Right forelimb (tissue), 1 donor: ENCODE results near the gene ZNF710.

Experiments
- DNase-seq: peaks from one replicate; pipeline ENCODE4 v3.0.0-alpha.2; 2018

ZNF710 gene

GRCh38 chr15:90042356-90042755 is 41.2 kb downstream of the ZNF710 start:
- DNase-seq = no peak

DNA sequence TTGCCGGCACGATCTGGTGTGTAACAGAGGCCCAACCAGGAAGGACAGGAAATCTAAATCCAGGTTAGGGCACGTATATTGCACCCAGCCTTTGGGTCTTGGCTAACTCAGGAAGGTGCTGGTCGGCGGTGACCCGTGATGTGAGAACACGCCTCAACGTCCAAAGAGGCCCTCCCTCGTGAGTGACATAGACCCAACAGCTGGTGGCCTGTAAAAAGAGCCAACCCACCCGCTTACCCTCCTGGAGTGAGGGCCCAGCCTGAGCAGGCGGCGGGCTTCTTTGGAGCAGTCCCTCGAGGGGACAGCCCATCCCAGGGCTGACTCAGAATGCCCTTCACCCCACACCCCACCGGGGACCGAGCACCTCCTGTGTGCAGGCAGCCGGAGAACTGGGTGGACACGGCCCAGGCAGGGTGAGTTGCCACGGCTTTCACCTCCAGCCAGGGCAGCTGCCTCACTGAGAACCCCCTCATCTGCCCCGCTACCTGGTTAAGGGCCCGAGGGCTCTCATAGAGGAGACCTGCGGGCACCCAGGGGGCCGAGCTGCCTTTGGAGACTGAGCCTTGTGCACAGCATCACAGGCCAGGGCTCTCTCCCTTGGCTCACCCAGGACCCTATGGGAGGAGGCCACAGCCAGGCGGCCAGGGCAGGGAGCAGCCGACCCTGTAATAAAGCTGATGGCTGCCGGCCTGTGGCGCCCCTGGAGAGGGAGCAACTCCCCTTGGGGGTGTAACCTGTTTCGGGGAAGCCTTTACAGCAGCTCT is 41.8 kb downstream of the ZNF710 start:
- no peak for DNase-seq

- no peak for DNase-seq
Observed at GRCh38 chr15:90043530-90044010, 42.4 kb downstream of the ZNF710 start.

DNA sequence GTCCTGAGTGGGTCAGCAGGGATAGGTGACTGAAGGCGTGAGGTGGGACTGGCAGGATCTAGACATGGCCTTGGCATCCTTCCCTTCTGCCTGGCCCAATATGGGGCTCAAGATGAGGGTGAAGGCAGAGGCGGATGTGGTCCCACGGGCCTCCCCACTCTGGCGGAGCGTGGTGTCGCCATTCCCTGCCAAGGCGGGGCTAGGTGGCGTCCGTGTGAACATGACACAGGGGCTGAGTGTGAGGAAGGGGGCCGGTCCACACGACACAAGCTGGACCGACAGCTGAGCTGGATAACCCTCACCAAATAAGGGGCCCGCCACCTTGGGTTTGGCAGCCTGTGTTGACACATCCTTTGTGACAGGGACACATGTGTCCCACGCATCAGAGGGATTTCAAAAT is 43.1 kb downstream of the ZNF710 start:
- DNase-seq = no peak

- no peak for DNase-seq
Observed at GRCh38 chr15:90044916-90045371, 43.8 kb downstream of the ZNF710 start.

DNA sequence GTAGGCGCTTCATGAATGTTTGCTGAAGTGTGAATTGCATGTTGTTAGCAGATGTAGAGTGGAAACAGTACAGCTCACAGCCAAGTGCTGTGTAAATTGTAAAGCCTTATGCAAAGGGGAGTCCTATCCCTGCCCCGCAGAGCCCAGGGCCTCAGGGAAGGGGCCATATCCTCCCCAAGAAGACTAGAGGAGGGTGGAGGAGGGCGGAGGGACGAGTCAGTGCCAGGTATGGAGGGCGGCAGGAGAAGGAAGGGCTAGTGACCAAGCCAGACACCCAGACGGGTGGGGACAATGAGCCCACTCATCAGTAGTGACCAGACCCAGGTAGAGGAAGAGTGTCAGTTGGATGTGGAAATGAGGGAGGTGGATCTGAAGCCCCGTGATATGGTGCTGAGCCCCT is 45.2 kb downstream of the ZNF710 start:
- no peak for DNase-seq

DNA sequence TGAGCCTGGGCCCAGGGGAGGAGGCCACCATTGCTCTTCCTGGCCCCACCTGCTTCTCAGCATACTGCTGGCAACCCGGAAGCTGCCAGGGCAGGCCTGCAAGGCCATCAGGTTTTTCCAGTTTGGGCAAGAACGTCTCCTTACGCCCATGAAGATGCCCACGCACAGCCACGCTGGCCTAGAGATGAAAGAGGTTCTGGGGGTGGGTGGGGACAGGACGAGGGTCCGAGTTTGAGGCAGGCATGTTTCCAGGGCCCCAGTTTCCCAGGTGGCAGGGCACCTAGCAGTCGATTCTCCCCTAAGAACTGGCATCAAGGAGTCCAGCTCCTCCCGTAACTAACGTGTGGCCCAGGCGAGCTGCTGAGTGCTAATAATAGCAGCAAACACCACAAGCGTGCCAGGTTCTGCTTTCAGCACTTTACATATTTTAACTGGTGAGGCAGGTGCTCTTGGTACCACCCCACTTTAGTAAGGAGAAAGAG is 45.8 kb downstream of the ZNF710 start:
- DNase-seq = no peak

DNA sequence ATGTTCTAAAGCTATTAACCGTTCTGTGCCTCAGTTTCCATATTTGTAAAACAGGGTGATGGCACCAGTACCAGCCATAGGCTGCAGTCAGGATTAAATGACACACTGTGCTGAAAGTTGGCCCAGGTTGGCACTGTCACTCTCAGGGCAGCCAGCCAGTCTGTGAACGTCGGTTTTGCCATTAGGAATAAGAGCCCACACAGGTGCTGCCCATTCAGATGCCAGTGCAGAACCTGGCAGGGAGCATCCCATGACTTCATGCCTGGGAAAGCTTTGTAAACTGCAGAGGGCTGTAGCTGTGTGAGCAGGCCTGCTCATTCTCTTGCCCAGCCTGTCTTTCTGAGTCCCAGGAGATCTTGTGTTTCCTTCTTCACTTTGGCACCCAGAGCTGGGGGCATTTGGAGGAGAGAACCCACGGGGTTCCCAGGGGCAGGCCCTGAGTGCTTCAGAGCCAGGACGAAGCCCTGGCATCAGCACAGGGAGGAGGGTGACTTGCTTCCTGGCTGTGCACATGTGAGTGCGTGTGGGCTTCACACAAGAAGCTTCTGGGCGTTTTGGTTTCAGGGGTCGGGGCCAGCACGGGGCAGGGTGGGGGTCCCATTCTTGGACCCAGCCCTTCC is 46.9 kb downstream of the ZNF710 start:
- no peak for DNase-seq

DNA sequence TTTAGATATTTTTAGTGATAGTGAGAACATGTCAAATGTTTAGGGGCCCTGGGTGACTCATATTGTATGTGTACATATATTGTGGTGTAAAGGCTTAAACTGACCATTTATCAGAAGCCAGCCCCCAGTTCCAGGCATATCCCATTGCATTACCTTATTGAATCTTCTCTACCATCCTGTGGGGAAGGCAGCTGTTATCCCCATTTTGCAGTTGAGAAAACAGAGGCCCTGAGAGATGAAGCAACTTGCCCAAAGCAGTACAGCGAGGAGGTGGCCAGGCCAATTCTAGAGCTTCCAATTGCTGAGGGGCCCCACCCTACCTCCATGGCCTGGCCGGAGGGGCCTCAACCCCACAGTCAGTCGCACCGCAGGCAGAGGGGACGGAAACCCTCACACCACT is 47.9 kb downstream of the ZNF710 start:
- no peak for DNase-seq

GRCh38 chr15:90049666-90050604 is 48.8 kb downstream of the ZNF710 start:
- DNase-seq = no peak

- DNase-seq = no peak
Observed at GRCh38 chr15:90051874-90052273, 50.8 kb downstream of the ZNF710 start.

GRCh38 chr15:90053685-90054466 is 52.8 kb downstream of the ZNF710 start:
- DNase-seq = no peak

DNA sequence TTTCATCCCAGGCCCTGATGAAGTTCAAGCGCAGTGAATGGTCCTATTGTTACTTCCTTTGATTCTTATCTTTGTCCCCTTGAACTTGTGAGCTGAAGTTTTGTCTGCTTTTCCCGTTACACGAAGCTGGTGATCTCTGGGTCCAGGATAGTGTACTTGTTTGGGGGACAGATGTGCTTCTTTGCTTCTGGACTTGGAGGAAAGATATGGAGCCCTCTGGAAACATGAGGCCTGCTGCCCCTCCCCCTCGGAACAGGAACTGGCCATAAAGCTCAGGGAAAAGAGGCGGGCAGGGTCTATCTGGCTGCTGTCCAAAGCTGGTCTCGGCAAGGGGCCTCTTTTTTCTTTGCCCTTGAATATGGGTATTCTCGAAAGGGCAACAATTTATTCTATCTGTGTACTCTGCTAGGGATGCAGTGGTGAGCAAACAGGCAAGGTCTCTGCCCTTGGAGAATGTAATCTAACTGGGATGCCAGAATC is 53.5 kb downstream of the ZNF710 start:
- DNase-seq = no peak

DNA sequence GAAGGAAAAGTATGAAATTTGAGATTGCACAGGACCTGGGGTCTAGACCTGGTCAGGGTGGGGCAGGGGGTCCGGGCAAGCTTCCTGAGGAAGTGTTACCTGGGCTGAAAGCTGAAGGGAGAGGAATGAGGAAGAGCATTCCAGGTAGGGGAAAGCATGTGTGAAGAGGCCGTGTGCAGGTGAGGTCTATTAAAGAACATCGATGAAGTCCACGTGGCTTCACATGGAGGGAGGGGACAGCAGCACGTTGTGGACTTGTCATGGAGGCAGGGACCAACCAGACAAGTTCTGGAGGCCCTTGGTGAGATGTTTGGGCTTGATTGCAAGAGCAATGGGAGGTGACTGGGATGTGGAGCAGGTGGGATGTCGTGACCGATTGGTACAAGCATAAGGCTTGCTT is 54.1 kb downstream of the ZNF710 start:
- no peak for DNase-seq

DNA sequence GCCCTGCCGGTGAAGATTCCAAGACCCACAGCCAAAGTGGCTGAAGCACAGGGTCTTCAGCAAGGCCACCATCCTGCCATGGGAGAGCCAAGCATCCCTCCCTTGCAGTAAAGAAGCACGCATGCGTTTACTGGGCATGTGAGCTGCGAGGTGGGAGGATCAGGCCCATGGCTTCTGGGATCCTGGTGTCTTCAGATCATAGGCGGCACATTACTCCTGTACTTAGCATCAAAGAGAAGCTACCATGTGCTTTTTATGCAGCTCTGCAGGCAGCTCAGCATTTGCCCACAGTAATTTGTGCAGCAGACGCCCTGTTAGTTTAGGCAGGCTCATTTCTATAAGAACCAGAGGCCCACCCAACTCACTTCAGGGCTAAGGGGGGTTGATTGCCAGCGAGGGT is 55.4 kb downstream of the ZNF710 start:
- no peak for DNase-seq

DNA sequence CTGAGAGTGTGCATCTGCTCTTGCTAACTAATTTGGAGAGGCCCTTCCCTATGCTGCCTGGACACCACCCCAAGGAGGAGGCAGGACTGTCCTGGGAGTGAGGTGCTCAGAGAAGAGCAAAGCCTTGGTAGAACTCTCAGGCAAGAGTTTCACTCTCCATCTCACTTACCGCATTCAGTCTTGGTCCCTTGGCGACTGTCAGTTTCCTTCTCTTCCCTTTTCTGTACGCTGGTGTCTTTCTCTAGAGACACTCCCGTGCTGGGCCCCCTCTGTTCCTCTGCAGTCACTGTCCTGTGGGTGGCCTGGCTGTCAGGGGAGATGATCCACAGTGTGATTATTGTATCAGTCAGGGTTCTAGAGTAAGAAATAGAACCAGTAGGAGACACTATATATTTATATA is 57.2 kb downstream of the ZNF710 start:
- no peak for DNase-seq

GRCh38 chr15:90058775-90059174 is 57.7 kb downstream of the ZNF710 start:
- no peak for DNase-seq

DNA sequence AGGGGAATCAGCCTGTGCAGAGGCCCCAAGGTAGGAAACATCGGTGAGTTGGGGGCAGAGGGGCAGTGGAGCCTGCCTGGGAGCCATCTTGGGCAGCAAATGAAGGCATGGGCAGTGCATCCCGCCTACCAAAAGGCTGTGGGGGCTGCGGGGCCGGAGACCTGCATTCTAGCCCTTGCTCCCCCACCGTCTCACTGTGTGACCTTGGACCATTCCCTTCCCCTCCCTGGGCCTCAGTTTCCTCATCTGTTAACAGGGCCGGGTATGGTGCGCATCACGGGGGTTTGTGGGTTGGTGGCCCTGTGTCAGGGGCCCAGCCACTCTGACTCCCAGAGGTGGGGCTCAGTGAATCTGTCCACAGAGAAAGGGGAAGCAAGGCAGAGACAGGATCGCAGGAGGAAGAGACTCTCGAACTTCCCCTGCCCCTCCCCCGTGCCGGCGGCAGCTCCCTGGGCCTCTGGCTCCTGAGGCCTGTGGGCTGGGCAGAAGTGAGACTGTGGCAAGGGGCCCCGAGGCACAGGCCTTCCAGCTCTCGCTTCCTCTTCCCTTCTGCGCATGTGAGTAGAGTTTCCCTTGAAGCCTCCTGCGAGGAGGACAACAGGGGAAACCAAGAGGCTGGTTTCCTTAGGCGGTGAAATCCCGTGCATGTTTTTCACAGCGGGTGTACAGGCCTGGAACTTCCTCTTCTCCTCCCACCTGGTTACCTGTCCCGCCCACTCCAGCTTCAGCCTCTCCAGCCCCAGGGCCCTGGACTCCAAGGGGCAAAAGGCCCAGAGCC is 58.3 kb downstream of the ZNF710 start:
- no peak for DNase-seq

DNA sequence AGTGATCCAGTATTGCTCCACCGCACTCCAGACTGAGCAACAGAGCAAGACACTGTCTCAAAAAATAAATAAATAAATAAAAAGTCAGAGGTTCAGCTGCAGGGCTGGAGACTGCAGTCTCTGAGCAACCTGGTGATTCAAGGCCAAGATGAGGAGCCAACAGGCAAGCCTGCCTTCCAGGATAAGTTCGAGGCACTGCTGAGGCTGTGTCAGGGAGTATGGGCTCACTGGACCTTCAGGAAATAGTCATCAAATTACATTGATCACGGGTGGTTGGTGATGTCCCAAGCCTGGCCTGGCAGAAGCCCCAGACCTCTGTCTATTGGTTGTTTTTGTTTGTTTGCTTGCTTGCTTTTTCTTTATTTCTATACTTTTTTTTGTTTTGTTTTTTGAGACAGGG is 59.7 kb downstream of the ZNF710 start:
- no peak for DNase-seq

DNA sequence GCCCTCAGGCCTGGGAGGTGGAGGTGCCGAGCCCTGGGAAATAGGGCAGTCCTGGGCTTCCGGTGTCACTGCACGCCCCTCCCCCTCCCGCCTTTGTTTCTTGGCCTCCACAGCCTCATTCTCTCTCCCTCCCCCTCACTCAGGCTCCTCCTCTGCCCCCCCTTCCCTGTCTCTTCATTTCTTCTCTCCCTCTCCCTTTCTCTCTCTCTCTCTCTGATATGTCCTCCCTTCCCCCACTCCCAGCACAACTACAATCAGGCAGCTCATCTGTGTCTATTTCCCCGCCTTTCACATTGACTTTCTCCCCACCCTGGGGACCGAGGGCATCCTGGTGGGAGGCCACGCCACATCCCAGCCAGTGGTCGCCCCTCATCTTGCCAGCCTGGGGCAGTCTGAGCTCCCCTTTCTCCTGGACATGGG is 60.9 kb downstream of the ZNF710 start:
- DNase-seq = no peak

DNA sequence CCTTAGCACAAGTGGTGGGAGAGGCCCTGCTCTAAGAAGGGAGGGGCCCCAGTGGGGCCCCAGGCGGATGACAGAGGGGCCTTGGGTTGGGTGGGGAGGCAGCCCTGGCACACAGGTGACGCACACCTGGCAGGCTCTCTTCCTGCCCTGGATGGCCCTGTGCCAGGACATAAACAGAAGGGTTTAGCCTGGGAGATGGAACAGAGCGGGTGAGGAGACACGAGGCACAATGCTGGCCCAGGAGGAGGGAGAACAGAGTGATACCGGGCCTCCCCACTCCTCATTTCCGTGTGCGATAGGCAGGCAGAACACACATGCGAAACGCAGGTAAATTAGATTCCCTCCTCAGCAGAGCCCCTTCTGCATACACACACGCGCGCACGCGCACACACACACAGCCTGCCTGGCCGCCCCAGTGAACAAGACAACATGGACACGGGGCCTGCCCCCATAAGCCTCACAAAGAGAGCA is 61.4 kb downstream of the ZNF710 start:
- DNase-seq = no peak
